ENCODE results near the gene SAMD13. TPM values are rescaled to one million over a fixed set of nuclear protein-coding genes. Genes with fewer than 3 reads are reported as not detected.

Gene SAMD13
- total RNA-seq, 6 experiments from 2014 or later: 0.40 to 0.68 (median 0.47) TPM; not detected in 3

- H3K4me3 ChIP-seq: no peak overlapping the region
- ATAC-seq (no peak), DNase-seq (no peak)
- no peaks in the 10 kb centered on the region for H3K4me1 ChIP-seq
- no peak for TF ChIP-seq CTCF (IDR thresholded peaks at IDR 0.05)
- no peak for TF ChIP-seq POLR2A (IDR thresholded peaks at IDR 0.05)
- intact Hi-C loops (cut with DNase I): no loop called here
- no peak overlapping the region for H3K27ac ChIP-seq
- H3K27me3 ChIP-seq: no peaks in the 10 kb centered on the region
- no peaks in the 10 kb centered on the region for H3K9me3 ChIP-seq
- H3K36me3 ChIP-seq: no peaks in the 10 kb centered on the region
- WGBS (ENCODE audit: insufficient coverage, low coverage, low lambda C conversion rate, missing lambda C conversion rate): 76% methylated on average over 5 of the region's 5 CpGs
Observed at GRCh38 chr1:84363622-84364021, 62.1 kb downstream of the SAMD13 start.

GRCh38 chr1:84365225-84366221 is 64.0 kb downstream of the SAMD13 start:
- TF ChIP-seq POLR2A (IDR thresholded peaks at IDR 0.05) (no peak), CTCF (IDR thresholded peaks at IDR 0.05) (no peak)
- Histone ChIP-seq H3K9me3 (no peaks in the 10 kb centered on the region), H3K27ac (no peak overlapping the region), H3K27me3 (no peaks in the 10 kb centered on the region), H3K36me3 (no peaks in the 10 kb centered on the region), H3K4me3 (no peak overlapping the region), H3K4me1 (no peaks in the 10 kb centered on the region)
- DNase-seq (no peak), ATAC-seq (peak; percentile 28 to 98 (median 60))
- intact Hi-C loops (cut with DNase I): no loop called here
- 14% methylated on average over 2 of the region's 3 CpGs for WGBS (ENCODE audit: insufficient coverage, low coverage, low lambda C conversion rate, missing lambda C conversion rate)

GRCh38 chr1:84366786-84367185 is 65.3 kb downstream of the SAMD13 start:
- 81% methylated on average over 2 of the region's 2 CpGs for WGBS (ENCODE audit: insufficient coverage, low coverage, low lambda C conversion rate, missing lambda C conversion rate)
- no peaks in the 10 kb centered on the region for H3K4me1 ChIP-seq
- no peaks in the 10 kb centered on the region for H3K36me3 ChIP-seq
- intact Hi-C loops (cut with DNase I): no loop called here
- no peak overlapping the region for H3K27ac ChIP-seq
- no peak overlapping the region for H3K4me3 ChIP-seq
- no peaks in the 10 kb centered on the region for H3K27me3 ChIP-seq
- H3K9me3 ChIP-seq: no peaks in the 10 kb centered on the region
- DNase-seq (no peak), ATAC-seq (no peak)
- TF ChIP-seq CTCF (IDR thresholded peaks at IDR 0.05): no peak
- no peak for TF ChIP-seq POLR2A (IDR thresholded peaks at IDR 0.05)

GRCh38 chr1:84367219-84367618 is 65.7 kb downstream of the SAMD13 start:
- TF ChIP-seq POLR2A (IDR thresholded peaks at IDR 0.05): no peak
- no peak for TF ChIP-seq CTCF (IDR thresholded peaks at IDR 0.05)
- intact Hi-C loops (cut with DNase I): no loop called here
- 50% methylated on average over 1 of the region's 1 CpG for WGBS (ENCODE audit: insufficient coverage, low coverage, low lambda C conversion rate, missing lambda C conversion rate)
- H3K9me3 ChIP-seq: no peaks in the 10 kb centered on the region
- H3K36me3 ChIP-seq: no peaks in the 10 kb centered on the region
- DNase-seq (no peak), ATAC-seq (no peak)
- no peaks in the 10 kb centered on the region for H3K27me3 ChIP-seq
- H3K4me3 ChIP-seq: no peak overlapping the region
- no peak overlapping the region for H3K27ac ChIP-seq
- no peaks in the 10 kb centered on the region for H3K4me1 ChIP-seq

All from right lobe of liver (tissue), 6 donors.